Epithelial cell of prostate (primary cell): Measurements from ENCODE around the gene EPHA2.

Experiments
- DNase-seq: peaks from one replicate; pipeline ENCODE4 v3.0.0-alpha.2; 2011; ENCODE audit warnings: low read depth, low spot score
- H3K27ac ChIP-seq: fragments of 450-650 bp; 2 replicates; pipeline ENCODE4 v1.5.1; 2017; ENCODE audit warnings: mild to moderate bottlenecking

EPHA2 gene

DNA sequence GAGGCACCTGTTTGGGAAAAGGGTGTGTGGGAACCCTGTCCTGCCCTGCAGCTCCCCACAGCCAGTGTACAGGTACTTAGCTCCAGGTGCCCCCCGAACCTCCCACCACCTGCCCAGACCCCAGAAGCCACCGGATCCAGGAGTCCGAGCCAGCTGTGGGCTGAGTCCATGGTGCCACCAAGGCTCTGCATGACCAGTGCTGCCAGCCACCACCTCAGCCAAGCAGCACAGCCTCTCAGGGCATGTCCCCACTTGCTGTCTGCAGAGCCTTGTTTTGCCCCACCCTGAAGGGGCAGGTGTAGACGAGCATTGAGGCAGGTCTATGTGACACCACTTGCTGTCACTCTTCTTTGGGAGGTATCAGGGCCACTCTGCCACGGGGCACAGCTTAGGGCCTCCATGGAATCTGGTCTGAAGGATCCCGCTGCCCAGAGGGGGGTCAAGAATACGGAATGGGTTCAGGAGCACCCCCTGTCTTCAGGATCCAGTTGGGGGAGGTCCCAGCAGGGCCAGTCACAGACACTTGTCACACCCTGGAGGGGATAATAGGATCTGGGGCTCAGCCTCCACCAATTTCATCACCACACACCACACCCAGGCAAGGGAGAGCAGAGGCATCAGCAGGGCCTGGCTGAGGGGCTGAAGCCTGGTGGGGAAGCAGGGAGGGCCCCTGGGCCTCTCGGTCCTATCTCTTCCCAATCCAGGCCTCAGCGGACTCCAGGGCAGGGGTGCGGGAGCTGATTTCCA, 28.9 kb upstream of the EPHA2 start:
- peak; percentile 69 for DNase-seq
- peak overlapping the region; percentile 95 for H3K27ac ChIP-seq

GRCh38 chr1:16183765-16184556, 28.1 kb upstream of the EPHA2 start:
- no peak for DNase-seq
- peak overlapping the region; percentile 95 for H3K27ac ChIP-seq

DNA sequence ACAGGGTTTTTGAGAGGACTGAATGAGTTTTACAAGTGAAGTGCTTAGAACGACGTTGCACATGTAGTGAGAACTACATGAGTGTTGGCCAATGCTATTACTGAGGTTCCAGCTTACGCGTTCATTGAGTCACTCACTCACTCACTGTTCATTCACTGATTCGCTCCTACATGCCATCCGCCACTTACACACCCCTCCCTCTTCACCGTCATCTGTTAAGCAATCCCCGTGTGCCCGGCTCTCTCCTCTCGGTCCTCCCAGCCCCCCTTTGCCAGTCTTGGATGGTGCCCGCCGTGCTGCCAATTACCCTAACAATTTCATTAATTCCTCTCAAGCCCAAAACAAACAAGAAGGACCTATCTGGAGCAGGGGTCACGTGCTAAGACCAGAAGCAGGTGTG, 27.3 kb upstream of the EPHA2 start:
- DNase-seq: peak; percentile 96
- H3K27ac ChIP-seq: peak overlapping the region; percentile 95

GRCh38 chr1:16181887-16182719, 26.2 kb upstream of the EPHA2 start:
- peak overlapping the region; percentile 95 for H3K27ac ChIP-seq
- no peak for DNase-seq

GRCh38 chr1:16180291-16180824, 24.5 kb upstream of the EPHA2 start:
- no peak for DNase-seq
- H3K27ac ChIP-seq: peak overlapping the region; percentile 95

DNA sequence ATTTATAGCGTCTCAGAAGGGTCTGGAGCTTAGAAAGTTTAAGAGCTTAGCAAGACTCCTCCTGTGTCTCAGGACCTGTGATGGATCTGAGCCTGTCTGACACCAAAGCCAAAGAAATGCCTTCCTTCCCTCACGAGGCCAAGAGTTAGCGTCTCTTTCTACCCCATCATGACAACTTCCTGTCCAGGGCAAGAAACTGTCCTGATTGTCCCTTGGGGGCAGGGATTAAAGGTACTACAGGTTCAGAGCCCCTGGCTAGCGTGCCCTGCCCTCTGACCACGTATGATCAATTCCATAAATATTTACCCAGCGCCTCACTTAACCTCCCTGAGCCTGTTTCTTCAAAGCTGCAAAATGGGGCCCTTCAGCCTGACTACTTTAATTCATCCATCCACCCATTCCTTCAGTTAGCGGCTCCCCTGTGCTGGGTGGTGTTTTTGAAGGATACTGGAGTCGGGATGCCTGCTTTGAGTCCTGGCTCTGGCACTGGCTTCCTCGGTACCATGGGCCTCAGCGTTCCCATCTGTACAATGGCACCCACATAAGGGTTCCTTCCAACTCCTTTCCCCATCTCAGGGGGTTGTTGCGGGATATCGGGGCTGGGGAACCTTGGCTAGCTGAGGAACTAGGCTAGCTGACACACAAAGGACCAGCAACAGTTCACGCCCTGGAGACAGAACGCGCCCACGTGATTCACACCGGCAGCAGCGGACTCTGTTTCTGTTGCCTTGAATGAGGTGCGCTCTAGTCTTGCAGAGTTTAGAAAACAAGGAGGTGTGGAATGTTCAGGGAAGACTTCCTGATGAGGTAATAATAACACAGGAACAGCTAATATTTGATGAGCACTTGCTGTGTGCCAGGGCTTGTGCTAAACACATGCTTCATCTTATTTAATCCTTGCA, 23.0 kb upstream of the EPHA2 start:
- peak overlapping the region; percentile 95 for H3K27ac ChIP-seq
- DNase-seq: no peak

DNA sequence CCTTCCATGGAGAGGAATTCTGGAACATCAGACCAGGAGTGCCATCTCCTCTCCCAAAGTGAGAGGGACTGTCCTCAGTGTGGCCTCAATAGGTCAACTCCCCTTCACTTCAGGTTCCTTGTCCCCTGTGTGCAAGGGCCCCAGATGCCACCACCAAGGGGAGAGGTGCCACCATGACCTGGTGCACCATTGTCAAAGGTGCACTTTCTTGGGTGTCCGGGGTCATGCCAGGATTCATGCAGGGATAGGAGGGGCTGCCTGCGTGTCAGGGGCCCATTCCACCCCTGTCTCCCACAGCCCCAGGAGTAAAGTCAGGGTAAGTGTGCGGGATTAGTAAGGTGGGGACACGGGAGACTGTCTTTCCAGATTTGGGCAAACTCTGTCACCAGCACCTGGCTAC, 21.4 kb upstream of the EPHA2 start:
- peak overlapping the region; percentile 98 for H3K27ac ChIP-seq
- DNase-seq: no peak

- peak overlapping the region; percentile 98 for H3K27ac ChIP-seq
Measured at GRCh38 chr1:16176653-16177052, 20.8 kb upstream of the EPHA2 start.

DNA sequence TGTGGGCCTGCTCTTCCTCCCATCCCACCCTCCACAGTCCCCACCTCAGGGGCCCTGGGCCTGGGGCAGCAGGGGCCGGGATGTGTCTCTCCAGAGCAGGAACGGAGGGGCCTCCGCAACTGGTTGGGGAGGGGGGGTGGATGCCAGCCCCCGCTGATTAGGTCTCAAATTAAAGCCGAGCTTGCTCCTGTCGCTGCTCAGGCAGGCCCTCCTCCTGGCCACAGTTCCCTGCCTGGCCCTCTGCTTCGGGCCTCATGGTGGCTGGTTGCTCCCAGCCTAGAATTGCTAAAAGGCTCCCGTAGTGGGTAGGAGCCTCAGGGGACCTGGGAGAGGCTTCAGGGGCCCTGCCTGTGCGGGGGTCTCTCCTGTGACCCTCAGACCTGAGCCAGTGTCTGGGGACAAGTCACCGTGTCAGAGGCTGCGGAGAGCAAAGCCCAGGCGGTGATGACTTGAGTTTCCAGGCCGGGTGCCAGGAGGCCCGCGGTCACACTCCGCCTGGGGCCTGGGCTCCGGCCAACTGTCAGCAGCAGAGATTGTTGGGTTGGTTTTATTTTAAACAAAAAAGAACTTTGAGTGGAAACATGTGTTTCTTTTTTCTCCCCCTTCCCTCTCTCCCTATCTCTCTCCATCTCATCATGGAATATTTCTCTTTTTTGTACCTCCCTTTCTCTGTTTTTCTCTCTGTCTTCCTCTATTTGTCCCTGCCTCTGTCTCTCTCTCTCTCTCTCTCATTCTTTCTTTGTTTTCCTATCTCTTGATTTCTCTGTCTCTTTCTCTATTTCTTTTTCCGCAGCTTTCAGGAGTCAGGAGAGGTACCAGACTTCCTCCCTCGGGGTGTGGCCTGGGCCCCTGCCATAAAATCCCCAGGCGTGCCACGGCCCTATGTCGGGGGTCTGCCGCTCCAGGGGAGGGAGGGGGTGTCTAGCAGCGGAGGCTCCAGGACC, 20.0 kb upstream of the EPHA2 start:
- H3K27ac ChIP-seq: peak overlapping the region; percentile 98
- DNase-seq: no peak

More at GRCh38 chr1:16176653-16177052, 20.8 kb upstream of the EPHA2 start:
- no peak for DNase-seq

DNA sequence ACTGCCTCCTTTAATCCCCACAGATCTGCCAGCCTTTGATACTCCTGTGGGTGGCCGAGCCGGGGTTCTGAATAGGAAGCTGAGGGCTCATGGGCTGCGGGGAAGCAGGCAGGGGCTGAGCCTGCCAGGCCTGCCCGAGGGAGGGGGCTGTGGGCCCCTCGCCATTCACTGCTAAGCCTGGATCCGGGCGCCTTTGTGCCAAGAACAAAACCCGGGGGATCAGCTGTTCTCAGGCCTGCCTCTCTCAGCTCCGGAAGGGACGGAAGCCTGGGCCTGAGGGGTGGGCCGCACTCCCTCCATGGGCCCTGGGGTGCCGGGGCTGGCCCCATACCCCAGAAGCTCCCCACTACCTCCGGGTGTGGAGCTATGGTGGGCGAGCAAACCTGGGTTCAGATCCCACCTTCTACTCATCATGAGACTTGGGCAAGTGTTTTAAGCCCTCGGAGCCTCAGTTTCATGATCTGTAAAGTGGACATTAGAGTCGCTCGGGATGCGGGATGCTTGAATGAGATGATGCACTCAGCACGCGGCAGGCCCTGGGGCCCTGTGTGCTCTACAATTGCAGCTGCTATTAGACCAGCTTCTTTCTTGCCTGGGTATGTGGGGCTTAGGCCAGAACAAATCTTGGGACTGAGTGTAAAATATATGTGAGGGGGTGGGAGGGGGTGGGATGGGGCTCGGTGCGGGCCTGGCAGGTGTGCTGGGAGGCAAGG, 19.2 kb upstream of the EPHA2 start:
- no peak for DNase-seq
- H3K27ac ChIP-seq: peak overlapping the region; percentile 98

- peak overlapping the region; percentile 98 for H3K27ac ChIP-seq
- DNase-seq: no peak
Measured at GRCh38 chr1:16174261-16174868, 18.5 kb upstream of the EPHA2 start.

DNA sequence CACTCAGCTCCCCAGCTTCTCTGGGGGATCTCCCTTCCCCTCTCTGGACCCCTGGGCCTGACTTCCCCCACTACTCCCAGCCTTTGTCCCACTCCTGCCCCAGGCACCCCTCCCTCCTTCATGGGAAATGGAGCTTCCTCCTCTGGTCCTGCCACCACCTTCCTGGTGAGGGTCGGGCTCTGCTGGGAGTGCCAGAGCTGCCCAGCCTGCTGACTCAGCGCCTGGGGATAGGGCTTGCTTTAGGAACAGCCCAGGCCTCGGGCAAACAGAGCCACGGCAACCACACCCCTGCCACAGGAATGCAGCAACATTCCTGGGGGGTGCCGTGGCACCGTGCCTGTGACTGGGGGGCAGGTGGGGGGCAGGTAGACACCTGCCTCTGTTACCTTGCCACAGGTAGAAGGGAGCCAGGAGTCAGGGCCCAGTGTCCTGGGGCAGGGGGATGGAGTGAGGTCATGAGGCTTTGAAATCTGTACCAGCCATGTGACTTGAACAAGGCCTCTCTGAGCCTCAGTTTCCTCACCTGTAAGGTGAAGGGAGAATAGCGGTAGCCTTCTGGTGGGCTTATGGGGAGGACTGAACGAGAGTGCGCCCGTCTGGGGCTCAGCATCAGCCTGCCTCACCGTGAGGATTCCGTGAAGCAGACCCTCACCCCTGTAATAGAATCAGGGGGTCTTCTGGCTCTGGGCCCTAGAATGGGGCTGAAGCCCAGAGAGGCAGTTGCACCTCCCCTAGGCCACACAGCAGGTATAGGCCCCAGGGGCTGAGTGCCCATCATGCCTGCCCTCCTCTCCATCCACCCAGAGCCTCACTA, 17.8 kb upstream of the EPHA2 start:
- peak overlapping the region; percentile 98 for H3K27ac ChIP-seq
- DNase-seq: peak; percentile 94

DNA sequence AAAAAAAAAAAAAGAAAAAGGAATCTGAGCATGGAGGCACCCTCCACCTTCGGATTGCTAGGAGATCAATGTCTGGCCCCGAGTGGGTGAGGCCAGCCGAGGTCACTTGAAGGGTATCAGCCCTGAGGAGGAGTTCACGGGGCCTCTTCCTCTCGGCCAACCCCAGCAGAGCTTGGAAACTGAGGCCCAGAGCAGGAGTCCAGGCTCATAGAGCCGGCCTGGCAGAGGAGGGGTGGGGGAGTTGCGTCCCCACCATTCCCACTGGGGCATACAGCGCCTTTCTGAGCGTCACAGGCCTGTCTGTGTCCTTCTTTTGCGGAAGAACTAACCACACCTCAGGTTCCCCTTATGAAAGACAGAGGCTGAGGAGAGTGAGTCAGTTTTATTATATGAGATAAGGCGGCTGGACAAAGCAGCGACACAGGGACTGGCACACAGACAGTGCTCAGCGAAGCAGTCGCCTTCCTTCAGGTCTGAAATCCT, 17.1 kb upstream of the EPHA2 start:
- peak overlapping the region; percentile 98 for H3K27ac ChIP-seq
- no peak for DNase-seq

DNA sequence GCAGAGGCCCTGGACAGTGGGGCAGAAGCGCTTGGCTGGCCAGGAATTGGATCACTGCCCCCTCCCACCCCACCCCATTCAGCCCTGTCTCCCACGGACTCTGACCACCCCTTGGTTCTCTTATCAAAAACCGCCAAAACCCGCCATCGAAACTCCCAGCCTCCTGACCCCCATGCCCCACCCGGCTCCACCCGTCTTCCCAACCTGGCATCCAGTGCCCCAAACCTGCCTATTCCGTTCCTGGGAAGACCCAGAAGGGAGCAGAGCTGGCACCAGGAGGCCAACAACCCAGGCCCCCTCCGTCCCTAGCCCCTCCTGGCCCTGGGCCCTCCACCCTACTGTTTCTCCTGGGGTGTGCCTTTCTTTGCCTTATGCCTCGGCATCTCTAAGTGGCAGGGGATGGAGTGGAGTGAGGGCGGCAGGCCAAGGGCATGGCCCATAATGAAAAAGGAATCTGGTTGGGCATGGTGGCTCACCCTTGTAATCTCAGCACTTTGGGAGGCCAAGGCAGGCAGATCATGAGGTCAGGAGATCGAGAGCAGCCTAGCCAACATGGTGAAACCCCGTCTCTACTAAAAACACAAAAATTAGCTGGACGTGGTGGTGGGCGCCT, 16.5 kb upstream of the EPHA2 start:
- peak overlapping the region; percentile 98 for H3K27ac ChIP-seq
- no peak for DNase-seq

DNA sequence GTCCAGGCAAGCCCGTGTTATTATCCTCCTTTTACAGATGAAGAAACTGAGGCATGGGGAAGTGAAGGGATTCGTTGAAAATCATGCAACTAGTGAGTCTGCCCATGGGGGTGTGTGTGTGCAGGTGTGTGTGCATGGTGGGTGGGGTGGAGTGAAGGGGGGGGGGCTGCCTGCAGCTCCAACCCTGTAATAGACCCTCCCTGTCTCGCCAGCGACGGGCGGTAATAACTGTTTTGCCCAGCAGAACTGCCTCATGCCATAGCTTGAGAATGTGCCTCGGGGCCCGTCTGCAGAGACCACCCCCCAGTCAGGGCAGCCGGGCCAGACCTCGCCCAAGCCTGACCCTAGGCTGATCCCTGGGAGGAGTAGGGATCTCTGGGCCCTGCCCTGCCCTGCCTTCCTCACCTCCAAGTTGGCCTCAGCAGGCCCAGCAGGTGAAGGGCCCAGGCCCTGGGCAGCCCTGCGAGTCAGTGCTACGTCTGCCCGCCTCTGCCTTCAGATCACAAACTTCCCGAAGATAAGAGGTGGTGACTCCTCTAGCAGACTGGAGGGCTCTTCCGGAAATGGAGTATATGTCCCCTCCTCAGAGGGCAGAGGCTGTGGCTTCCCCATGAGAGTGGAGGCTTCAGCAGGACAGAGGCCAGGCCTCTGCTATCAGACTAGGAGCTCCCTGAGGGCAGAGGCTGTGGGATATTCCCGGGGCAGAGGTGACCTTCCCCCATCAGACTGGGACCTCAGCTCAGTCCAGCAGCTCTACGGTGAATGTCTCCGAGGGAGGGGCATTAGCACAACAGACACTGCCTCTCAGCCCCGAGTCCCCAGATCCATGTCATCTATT, 15.7 kb upstream of the EPHA2 start:
- peak overlapping the region; percentile 98 for H3K27ac ChIP-seq
- no peak for DNase-seq
